Aorta (tissue), 4 donors: ENCODE results near the gene PSMD13. TPM values are rescaled to one million over a fixed set of nuclear protein-coding genes. Genes with fewer than 3 reads are reported as not detected.

ENCODE experiments used
- polyA plus RNA-seq, 2 donors: library from polyadenylated mRNA; stranded (reverse); fragments of 200-250 nt; gene quantifications; one replicate each; pipeline ENCODE4 v1.2.3, GENCODE V29; 2013
- total RNA-seq, 2 donors: library from RNA; stranded (reverse); fragmentation: NEBNext Ultra II Directional; extraction: Animal tissue kit (Norgen Biotek cat#: 25700); gene quantifications; one replicate each; pipeline ENCODE4 v1.2.1, GENCODE V29; 2021
- donor health status: healthy with polysubstance abuse.
- donor health status: Bipolar disorder and iron deficiency.
- donor health status: DM: no; HTN: no; CAD: no.
- donor health status: DM: yes; HTN: yes; CAD: no.

PSMD13 gene
- total and polyA plus RNA-seq, 4 donors: 70.9 to 123 (median 78.2) TPM

Other genes starting within 250 kb of the PSMD13 start
- gene SCGB1C1, start 43.9 kb upstream of the PSMD13 start, total RNA-seq: not detected
- gene SCGB1C1, start 43.9 kb upstream of the PSMD13 start, polyA plus RNA-seq: not detected
- 10 to 100 TPM; 50.3 to 55.4 TPM for gene BET1L, start 29.6 kb upstream of the PSMD13 start, total RNA-seq
- gene BET1L, start 29.6 kb upstream of the PSMD13 start, polyA plus RNA-seq: 10 to 100 TPM; 24.0 to 40.1 TPM
- 10 to 100 TPM; 70.1 to 77.3 TPM for gene RIC8A, start 29.3 kb upstream of the PSMD13 start, total RNA-seq
- 10 to 100 TPM; 30.6 to 65.6 TPM for gene RIC8A, start 29.3 kb upstream of the PSMD13 start, polyA plus RNA-seq
- 10 to 100 TPM in 1 of 2 donors, 1 to 10 TPM in 1; 8.6 to 17.6 TPM for gene SIRT3, start 634 bp upstream of the PSMD13 start, total RNA-seq
- 10 to 100 TPM; 14.8 to 24.8 TPM for gene SIRT3, start 634 bp upstream of the PSMD13 start, polyA plus RNA-seq
- under 1 TPM; 0.66 to 0.88 TPM for gene NLRP6, start 41.4 kb downstream of the PSMD13 start, total RNA-seq
- 1 to 10 TPM in 1 of 2 donors, not detected in 1; 6.1 TPM for gene NLRP6, start 41.4 kb downstream of the PSMD13 start, polyA plus RNA-seq
- gene PGGHG, start 52.1 kb downstream of the PSMD13 start, total RNA-seq: 10 to 100 TPM; 42.1 to 61.6 TPM
- 100 to 1,000 TPM in 1 of 2 donors, 10 to 100 TPM in 1; 23.9 to 197 TPM for gene PGGHG, start 52.1 kb downstream of the PSMD13 start, polyA plus RNA-seq
- gene IFITM5, start 62.5 kb downstream of the PSMD13 start, total RNA-seq: not detected
- gene IFITM5, start 62.5 kb downstream of the PSMD13 start, polyA plus RNA-seq: not detected
- 100 to 1,000 TPM; 695 to 841 TPM for gene IFITM2, start 70.8 kb downstream of the PSMD13 start, total RNA-seq
- 1,000 to 10,000 TPM in 1 of 2 donors, 100 to 1,000 TPM in 1; 424 to 1,109 TPM for gene IFITM2, start 70.8 kb downstream of the PSMD13 start, polyA plus RNA-seq
- gene IFITM1, start 77.1 kb downstream of the PSMD13 start, total RNA-seq: 100 to 1,000 TPM; 278 to 311 TPM
- gene IFITM1, start 77.1 kb downstream of the PSMD13 start, polyA plus RNA-seq: 10 to 100 TPM; 46.7 to 88.3 TPM
- gene IFITM3, start 83.9 kb downstream of the PSMD13 start, total RNA-seq: 1,000 to 10,000 TPM; 1,112 to 1,381 TPM
- 1,000 to 10,000 TPM in 1 of 2 donors, 100 to 1,000 TPM in 1; 856 to 2,374 TPM for gene IFITM3, start 83.9 kb downstream of the PSMD13 start, polyA plus RNA-seq
- 1 to 10 TPM in 1 of 2 donors, under 1 TPM in 1; 0.58 to 3.2 TPM for gene B4GALNT4, start 132.5 kb downstream of the PSMD13 start, total RNA-seq
- gene B4GALNT4, start 132.5 kb downstream of the PSMD13 start, polyA plus RNA-seq: 1 to 10 TPM in 1 of 2 donors, under 1 TPM in 1; 0.38 to 4.6 TPM
- under 1 TPM in 1 of 2 donors, not detected in 1; 0.42 TPM for gene PKP3, start 157.2 kb downstream of the PSMD13 start, total RNA-seq
- 10 to 100 TPM in 1 of 2 donors, under 1 TPM in 1; 0.05 to 10.9 TPM for gene PKP3, start 157.2 kb downstream of the PSMD13 start, polyA plus RNA-seq
- gene SIGIRR, start 178.0 kb downstream of the PSMD13 start, total RNA-seq: 10 to 100 TPM; 19.8 to 47.8 TPM
- gene SIGIRR, start 178.0 kb downstream of the PSMD13 start, polyA plus RNA-seq: 10 to 100 TPM; 27.8 to 52.7 TPM
- gene ANO9, start 205.0 kb downstream of the PSMD13 start, total RNA-seq: 1 to 10 TPM; 1.3 to 2.8 TPM
- gene ANO9, start 205.0 kb downstream of the PSMD13 start, polyA plus RNA-seq: 1 to 10 TPM in 1 of 2 donors, under 1 TPM in 1; 0.41 to 8.1 TPM
- gene PTDSS2, start 213.3 kb downstream of the PSMD13 start, total RNA-seq: 10 to 100 TPM; 19.2 to 34.1 TPM
- gene PTDSS2, start 213.3 kb downstream of the PSMD13 start, polyA plus RNA-seq: 10 to 100 TPM; 10.1 to 47.6 TPM